Uterus (tissue), 4 donors: ENCODE data around the gene PHLDB3. TPM values are rescaled to one million over a fixed set of nuclear protein-coding genes. Genes with fewer than 3 reads are reported as not detected.
"Not testable (repeated sequence)": the region's sequence is repeated elsewhere in the genome, so short reads cannot be mapped to it uniquely, and the experiment has no call there.

Experiments used
- DNase-seq, 2 donors: peaks; one replicate each; pipeline ENCODE4 v3.0.0-alpha.2; 2019 to 2020
- H3K27ac ChIP-seq, 2 donors: fragments of 200-600 bp; sonication (generic); 1 replicate in 1 of 2; 2 replicates in 1 of 2; pipeline ENCODE4 v1.5.1; 2016 to 2018
- H3K27me3 ChIP-seq, 2 donors: fragments of 200-600 bp; sonication (generic); one replicate each; pipeline ENCODE4 v1.5.1; 2018 to 2019; ENCODE audit warnings: control low read depth in 1 of 2
- H3K36me3 ChIP-seq, 2 donors: fragments of 200-600 bp; sonication (generic); one replicate each; pipeline ENCODE4 v1.5.1; 2019; ENCODE audit warnings: control low read depth in 1 of 2
- H3K4me1 ChIP-seq, 2 donors: fragments of 200-600 bp; sonication (generic); one replicate each; pipeline ENCODE4 v1.5.1; 2018 to 2019; ENCODE audit warnings: control low read depth in 1 of 2
- H3K4me3 ChIP-seq, 2 donors: fragments of 200-600 bp; sonication (generic); 1 replicate in 1 of 2; 2 replicates in 1 of 2; pipeline ENCODE4 v1.5.1; 2018 to 2019; ENCODE audit warnings: mild to moderate bottlenecking in 1 of 2
- H3K9me3 ChIP-seq, 2 donors: fragments of 200-600 bp; sonication (generic); one replicate each; pipeline ENCODE4 v1.5.1; 2019; ENCODE audit warnings: control low read depth in 1 of 2
- CTCF ChIP-seq, 4 experiments: fragments of 200-600 bp in 2 of 4; fragments of 450-650 bp in 2 of 4; sonication (generic) in 2 of 4; IDR thresholded peaks; one replicate each; pipeline ENCODE4 v1.5.1; 2016 to 2019; ENCODE audit warnings: antibody characterized with exemption in 4 of 4, mild to moderate bottlenecking in 2 of 4, moderate library complexity in 1 of 4
- POLR2A ChIP-seq, 2 donors: fragments of 450-650 bp; IDR thresholded peaks; one replicate each; pipeline ENCODE4 v1.6.1; 2016; ENCODE audit warnings: antibody characterized with exemption in 2 of 2, mild to moderate bottlenecking in 1 of 2, moderate library complexity in 1 of 2
- intact Hi-C: fragments of 100-400 bp; cut with DNase I; formaldehyde crosslinking; loops from one replicate; pipeline ENCODE4 v1.15.1; 2023; ENCODE audit warnings: low total_unique reads
- total RNA-seq, 4 donors: library from RNA; depleted of rRNA in 3 of 4; stranded (reverse); fragments of >200 nt in 3 of 4; gene quantifications; one replicate each; pipeline versions ENCODE4 v1.1.0 to v1.2.4, GENCODE V29; 2014 to 2023
- donor health status: DM: yes; HTN: yes; CAD: no.

The PHLDB3 gene
- total RNA-seq, 4 donors from 2014 or later: 0.51 to 27.1 (median 6.1) TPM

- Histone ChIP-seq H3K9me3 (no peaks in the 10 kb centered on the region), H3K27me3 (no peaks in the 10 kb centered on the region), H3K4me3 (no peak overlapping the region), H3K27ac (no peak overlapping the region), H3K36me3 (no peaks in the 10 kb centered on the region), H3K4me1 (no peaks in the 10 kb centered on the region)
- no peak for TF ChIP-seq POLR2A (IDR thresholded peaks at IDR 0.05)
- TF ChIP-seq CTCF (IDR thresholded peaks at IDR 0.05): no peak
- no peak for DNase-seq
- intact Hi-C loops: no loop called here
Measured at GRCh38 chr19:43522929-43523328, 18.4 kb upstream of the PHLDB3 start.

- Histone ChIP-seq H3K36me3 (no peaks in the 10 kb centered on the region), H3K27ac (no peak overlapping the region), H3K27me3 (no peaks in the 10 kb centered on the region), H3K9me3 (no peaks in the 10 kb centered on the region), H3K4me3 (no peak overlapping the region), H3K4me1 (no peaks in the 10 kb centered on the region)
- peak; percentile 76 to 80 for DNase-seq
- TF ChIP-seq POLR2A (IDR thresholded peaks at IDR 0.05) (no peak), CTCF (IDR thresholded peaks at IDR 0.05) (peak; percentile 80 to 95 (median 90))
- intact Hi-C loops: loop anchor here (2.0 to 5.0 kb wide), 2 partner anchors 57 to 73 kb away; no protein-coding TSS in a partner anchor
Measured at GRCh38 chr19:43519436-43520088, 15.0 kb upstream of the PHLDB3 start.

- intact Hi-C loops: loop anchor here (2.0 to 5.0 kb wide), 2 partner anchors 56 to 71 kb away; no protein-coding TSS in a partner anchor
- no peak for TF ChIP-seq POLR2A (IDR thresholded peaks at IDR 0.05)
- TF ChIP-seq CTCF (IDR thresholded peaks at IDR 0.05): no peak
- Histone ChIP-seq H3K4me1 (no peaks in the 10 kb centered on the region), H3K27ac (no peak overlapping the region), H3K9me3 (no peaks in the 10 kb centered on the region), H3K4me3 (no peak overlapping the region), H3K36me3 (no peaks in the 10 kb centered on the region), H3K27me3 (no peaks in the 10 kb centered on the region)
- no peak for DNase-seq
Measured at GRCh38 chr19:43518051-43518450, 13.5 kb upstream of the PHLDB3 start.

DNA sequence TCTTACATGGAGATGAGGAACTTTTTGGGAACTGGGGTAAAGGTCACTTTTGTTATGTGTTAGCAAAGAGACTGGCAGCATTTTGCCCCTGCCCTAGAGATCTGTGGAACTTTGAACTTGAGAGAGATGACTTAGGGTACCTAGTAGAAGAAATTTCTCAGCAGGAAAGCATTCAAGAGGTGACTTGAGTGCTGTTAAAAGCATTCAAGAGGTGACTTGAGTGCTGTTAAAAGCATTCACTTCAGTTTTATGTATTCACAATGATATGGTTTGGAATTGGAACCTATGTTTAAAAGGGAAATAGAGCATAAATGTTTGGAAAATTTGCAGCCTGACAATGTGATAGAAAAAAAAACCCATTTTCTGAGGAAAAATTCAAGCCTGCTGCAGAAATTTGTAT lies 7.9 kb upstream of the PHLDB3 start:
- H3K27me3 ChIP-seq, H3K27ac ChIP-seq, intact Hi-C loops, H3K9me3 ChIP-seq, H3K4me1 ChIP-seq, H3K36me3 ChIP-seq, H3K4me3 ChIP-seq, DNase-seq: not testable (repeated sequence)

- Histone ChIP-seq H3K36me3 (no peaks in the 10 kb centered on the region), H3K27ac (no peak overlapping the region), H3K9me3 (no peaks in the 10 kb centered on the region), H3K4me3 (no peak overlapping the region), H3K27me3 (no peaks in the 10 kb centered on the region), H3K4me1 (no peaks in the 10 kb centered on the region)
- DNase-seq: no peak
- intact Hi-C loops: no loop called here
- no peak for TF ChIP-seq CTCF (IDR thresholded peaks at IDR 0.05)
- no peak for TF ChIP-seq POLR2A (IDR thresholded peaks at IDR 0.05)
Measured at GRCh38 chr19:43511324-43511723, 6.8 kb upstream of the PHLDB3 start.
